CD4-positive, alpha-beta T cell (primary cell): ENCODE results near the gene NFE2L1. TPM values are rescaled to one million over a fixed set of nuclear protein-coding genes. Genes with fewer than 3 reads are reported as not detected.

Source experiments
- ATAC-seq: fragments of 200-7000 bp; cut with Tn5 transposase; one replicate; pipeline ENCODE4 v1.10.0; 2022; ENCODE audit warnings: mild to moderate bottlenecking; ENCODE audit not compliant: poor library complexity
- CTCF ChIA-PET: fragments of 350-600 bp; sonication (Branson Sonifier 250); formaldehyde crosslinking; loops from one replicate; lab custom pipeline; 2021; ENCODE audit warnings: antibody characterized with exemption, inconsistent platforms; lab: Charles Lee
- POLR2A ChIA-PET: fragments of 350-600 bp; sonication (Branson Sonifier 250); formaldehyde crosslinking; loops from one replicate; lab custom pipeline; 2021; ENCODE audit warnings: antibody characterized with exemption, inconsistent platforms; lab: Charles Lee
- DNase-seq, 14 experiments: peaks; one replicate each; pipeline ENCODE4 v3.0.0-alpha.2; 2013 to 2020; ENCODE audit warnings: mixed read lengths in 2 of 14
- H3K27ac ChIP-seq, 2 donors: one replicate each; pipeline versions ENCODE4 v1.5.1 to v1.7.0; 2013; ENCODE audit warnings: low read length in 2 of 2, low read depth in 1 of 2, mild to moderate bottlenecking in 1 of 2
- H3K27me3 ChIP-seq, 2 experiments: 1 replicate in 1 of 2; 2 replicates in 1 of 2; pipeline versions ENCODE4 v1.6.1 to v1.7.0; 2013; ENCODE audit warnings: low read length in 2 of 2, control low read depth in 1 of 2, mild to moderate bottlenecking in 1 of 2, moderate library complexity in 1 of 2; ENCODE audit not compliant: insufficient read depth in 2 of 2, control insufficient read depth in 1 of 2
- H3K36me3 ChIP-seq: one replicate; pipeline ENCODE4 v1.6.1; 2013; ENCODE audit warnings: low read length, control low read depth; ENCODE audit not compliant: insufficient read depth
- H3K4me1 ChIP-seq: one replicate; pipeline ENCODE4 v1.6.1; 2013; ENCODE audit warnings: low read length, control low read depth; ENCODE audit not compliant: insufficient read depth
- H3K4me3 ChIP-seq: one replicate; pipeline ENCODE4 v1.5.1; 2013; ENCODE audit warnings: mild to moderate bottlenecking, low read length, moderate library complexity
- H3K9me3 ChIP-seq, 2 experiments: 1 replicate in 1 of 2; 2 replicates in 1 of 2; pipeline versions ENCODE4 v1.6.1 to v1.7.0; 2013; ENCODE audit warnings: low read length in 2 of 2, mild to moderate bottlenecking in 2 of 2, control low read depth in 1 of 2, moderate library complexity in 1 of 2; ENCODE audit not compliant: control insufficient read depth in 1 of 2, insufficient read depth in 1 of 2
- H3K27ac Mint-ChIP-seq: one replicate; pipeline ENCODE4 v1.8.0; 2020; ENCODE audit warnings: mixed read lengths
- H3K27me3 Mint-ChIP-seq: one replicate; pipeline ENCODE4 v1.8.0; 2021; ENCODE audit warnings: mixed read lengths
- H3K36me3 Mint-ChIP-seq: one replicate; pipeline ENCODE4 v1.8.0; 2021; ENCODE audit warnings: low read depth, mixed read lengths
- H3K4me1 Mint-ChIP-seq: one replicate; pipeline ENCODE4 v1.8.0; 2021; ENCODE audit warnings: low read depth, mixed read lengths
- H3K4me3 Mint-ChIP-seq: one replicate; pipeline ENCODE4 v1.8.0; 2020; ENCODE audit warnings: mild to moderate bottlenecking, mixed read lengths
- H3K9me3 Mint-ChIP-seq: one replicate; pipeline ENCODE4 v1.8.0; 2020; ENCODE audit warnings: mixed read lengths
- intact Hi-C, 2 experiments: fragments of 100-400 bp; cut with DNase I in 1 of 2; cut with micrococcal nuclease in 1 of 2; formaldehyde crosslinking; loops; one replicate each; pipeline versions ENCODE4 v1.15.1 to v1.9.0; 2023 to 2025; cut with DNase I, micrococcal nuclease
- total RNA-seq, 174 experiments: library from RNA in 2 of 174; stranded (reverse) in 2 of 174; gene quantifications; one replicate each; pipeline ENCODE4 v1.2.3 and lab custom pipeline; 2021 to 2026
- TF ChIP-seq, protein P1 (sequence below): fragments of 200-600 bp; IDR thresholded peaks from one replicate; pipeline ENCODE4 v1.8.0; 2022; ENCODE audit warnings: antibody characterized with exemption, mild to moderate bottlenecking

NFE2L1 gene
- total RNA-seq, 2 experiments from 2014 or later: 28.1 to 30.6 TPM

DNA sequence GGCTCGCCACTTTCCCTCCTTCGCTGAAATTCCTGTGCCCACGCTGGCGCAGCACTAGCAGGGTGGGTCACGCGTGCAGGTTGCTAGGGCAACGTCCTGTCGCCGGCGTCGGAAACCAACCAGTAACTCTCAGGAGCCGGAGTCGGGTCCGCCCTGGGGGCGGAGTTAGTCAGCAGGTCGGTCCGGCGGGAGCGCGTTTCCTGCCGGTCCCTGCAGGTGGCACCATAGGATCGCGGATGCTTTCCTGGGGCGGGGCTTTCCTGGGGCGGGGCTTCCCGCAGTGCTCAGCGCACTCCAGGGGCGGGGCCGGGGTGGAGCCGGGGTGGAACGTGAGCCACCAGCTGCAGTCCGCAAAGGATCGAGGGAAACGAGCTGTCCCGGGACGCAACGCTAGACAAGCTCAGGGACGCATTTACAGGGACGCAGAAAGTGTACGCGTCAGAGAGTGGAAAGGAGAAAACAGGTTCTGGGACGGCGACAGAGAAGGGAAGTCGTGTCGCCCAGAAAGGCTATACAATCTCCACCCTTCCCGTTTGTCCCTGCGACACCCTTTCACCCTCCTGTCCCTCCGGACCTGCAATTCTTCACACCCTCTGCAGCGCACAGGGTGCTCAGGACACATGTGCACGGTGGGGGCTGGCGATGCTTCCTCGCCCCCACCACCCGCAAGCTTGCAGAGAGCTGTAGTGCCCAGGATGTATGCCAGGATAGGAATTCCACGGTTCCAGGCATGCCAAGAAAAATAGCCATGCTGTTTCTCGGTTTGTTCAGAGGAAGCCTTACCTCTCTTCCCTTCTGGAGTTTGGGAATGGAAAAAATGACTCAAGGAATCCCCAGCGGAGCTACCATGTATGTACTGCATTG is 22.9 kb upstream of the NFE2L1 start:
- H3K27ac ChIP-seq: no peak overlapping the region
- POLR2A ChIA-PET: interaction anchor here (0.7 to 2.5 kb wide), 8 partner anchors 11 to 593 kb away, joined by 3 to 20 read pairs (median 3); partner anchors contain the start of genes CDK5RAP3 and NFE2L1

DNA sequence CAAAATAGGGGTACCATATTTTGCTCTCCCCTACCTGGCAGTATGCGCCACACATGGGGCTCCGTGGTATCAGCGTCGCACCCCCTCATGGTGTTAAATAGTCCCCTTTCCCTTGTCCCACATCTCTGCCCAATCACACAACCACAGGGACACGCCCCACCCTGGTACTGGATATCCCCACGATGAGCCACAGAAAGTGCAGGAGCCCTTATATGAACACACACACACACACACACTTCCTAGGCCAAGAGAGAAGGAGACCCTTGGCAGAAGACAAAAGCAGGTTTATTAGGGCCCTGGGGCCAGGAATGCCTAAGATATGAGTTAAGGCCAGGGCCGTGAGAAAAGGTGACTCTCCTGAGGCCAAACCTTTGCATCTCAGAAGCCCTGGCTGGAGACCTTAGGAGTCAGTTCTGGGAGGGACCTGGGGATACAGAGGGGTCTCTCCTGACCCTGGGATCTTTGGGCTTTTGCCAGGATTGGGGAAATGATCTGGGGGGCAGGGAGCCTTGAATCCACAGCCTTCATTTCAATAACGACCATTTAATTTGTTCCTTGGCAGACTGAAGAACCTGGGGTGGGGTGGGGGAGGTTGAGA is 22.2 kb upstream of the NFE2L1 start:
- peaks cover 34% of the 10 kb centered on the region for H3K4me1 ChIP-seq
- H3K27me3 ChIP-seq: peaks cover 17 to 20% of the 10 kb centered on the region in 2 experiments
- POLR2A ChIA-PET: interaction anchor here (0.7 to 2.5 kb wide), 7 partner anchors 11 to 592 kb away, joined by 3 to 20 read pairs (median 3); partner anchors contain the start of genes CDK5RAP3 and NFE2L1
- no peaks in the 10 kb centered on the region for H3K9me3 ChIP-seq
- ATAC-seq (no peak), DNase-seq (peak in 1 of 14 experiments; percentile 39)
- CTCF ChIA-PET: interaction anchor here (0.8 to 4.1 kb wide), 21 partner anchors 8 to 593 kb away, joined by 3 to 37 read pairs (median 6); partner anchors contain the start of genes CDK5RAP3, COPZ2, NFE2L1 and SNX11
- peaks cover 28% of the 10 kb centered on the region for H3K4me1 Mint-ChIP-seq
- H3K36me3 Mint-ChIP-seq: no peaks in the 10 kb centered on the region
- H3K4me3 ChIP-seq: peak overlapping the region; percentile 66
- H3K27ac ChIP-seq: no peak overlapping the region
- H3K27me3 Mint-ChIP-seq: peaks cover 71% of the 10 kb centered on the region
- no peaks in the 10 kb centered on the region for H3K36me3 ChIP-seq
- peak overlapping the region; percentile 85 for H3K4me3 Mint-ChIP-seq
- H3K27ac Mint-ChIP-seq: no peak overlapping the region
- no peaks in the 10 kb centered on the region for H3K9me3 Mint-ChIP-seq
- intact Hi-C loops: loop anchor here (1.0 to 10.0 kb wide), 8 partner anchors 22 to 869 kb away; partner anchors contain the start of genes NFE2L1 (in 2 of the 2), ATP5MC1 (in 1 of the 2) and CBX1 (in 1 of the 2)
- TF ChIP-seq, protein P1, sequence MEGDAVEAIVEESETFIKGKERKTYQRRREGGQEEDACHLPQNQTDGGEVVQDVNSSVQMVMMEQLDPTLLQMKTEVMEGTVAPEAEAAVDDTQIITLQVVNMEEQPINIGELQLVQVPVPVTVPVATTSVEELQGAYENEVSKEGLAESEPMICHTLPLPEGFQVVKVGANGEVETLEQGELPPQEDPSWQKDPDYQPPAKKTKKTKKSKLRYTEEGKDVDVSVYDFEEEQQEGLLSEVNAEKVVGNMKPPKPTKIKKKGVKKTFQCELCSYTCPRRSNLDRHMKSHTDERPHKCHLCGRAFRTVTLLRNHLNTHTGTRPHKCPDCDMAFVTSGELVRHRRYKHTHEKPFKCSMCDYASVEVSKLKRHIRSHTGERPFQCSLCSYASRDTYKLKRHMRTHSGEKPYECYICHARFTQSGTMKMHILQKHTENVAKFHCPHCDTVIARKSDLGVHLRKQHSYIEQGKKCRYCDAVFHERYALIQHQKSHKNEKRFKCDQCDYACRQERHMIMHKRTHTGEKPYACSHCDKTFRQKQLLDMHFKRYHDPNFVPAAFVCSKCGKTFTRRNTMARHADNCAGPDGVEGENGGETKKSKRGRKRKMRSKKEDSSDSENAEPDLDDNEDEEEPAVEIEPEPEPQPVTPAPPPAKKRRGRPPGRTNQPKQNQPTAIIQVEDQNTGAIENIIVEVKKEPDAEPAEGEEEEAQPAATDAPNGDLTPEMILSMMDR: no peak

More for the DNA sequence above, 22.9 kb upstream of the NFE2L1 start:
- no peaks in the 10 kb centered on the region for H3K9me3 ChIP-seq
- H3K36me3 ChIP-seq: no peaks in the 10 kb centered on the region
- peak overlapping the region; percentile 85 for H3K4me3 Mint-ChIP-seq
- DNase-seq (peak; percentile 95 to 99 (median 98)), ATAC-seq (peak; percentile 90)
- H3K27me3 Mint-ChIP-seq: peaks cover 71% of the 10 kb centered on the region
- peaks cover 28% of the 10 kb centered on the region for H3K4me1 Mint-ChIP-seq
- intact Hi-C loops: loop anchor here (1.0 to 10.0 kb wide), 8 partner anchors 23 to 870 kb away; partner anchors contain the start of genes NFE2L1 (in 2 of the 2), ATP5MC1 (in 1 of the 2) and CBX1 (in 1 of the 2)
- TF ChIP-seq, protein P1: peak; percentile 76
- H3K9me3 Mint-ChIP-seq: no peaks in the 10 kb centered on the region
- H3K27ac Mint-ChIP-seq: peak overlapping the region; percentile 78
- H3K4me1 ChIP-seq: peaks cover 34% of the 10 kb centered on the region
- CTCF ChIA-PET: interaction anchor here (0.6 to 4.1 kb wide), 16 partner anchors 11 to 593 kb away, joined by 3 to 37 read pairs (median 8); partner anchors contain the start of genes CDK5RAP3, NFE2L1 and SNX11
- peak overlapping the region; percentile 66 for H3K4me3 ChIP-seq
- peaks cover 14% of the 10 kb centered on the region in 2 experiments for H3K27me3 ChIP-seq
- no peaks in the 10 kb centered on the region for H3K36me3 Mint-ChIP-seq
